Glutamatergic neuron (in vitro differentiated cells): ENCODE data around the gene SLC17A2. TPM values are rescaled to one million over a fixed set of nuclear protein-coding genes. Genes with fewer than 3 reads are reported as not detected.

Experiments
- DNase-seq: peaks from one replicate; pipeline ENCODE4 v3.0.0; 2022
- H3K27ac Mint-ChIP-seq: one replicate; pipeline ENCODE4 v1.8.0; 2020; ENCODE audit warnings: mild to moderate bottlenecking, mixed read lengths, inconsistent platforms; ENCODE audit not compliant: unreplicated experiment
- H3K27me3 Mint-ChIP-seq: one replicate; pipeline ENCODE4 v1.8.0; 2020; ENCODE audit warnings: mild to moderate bottlenecking, moderate library complexity, mixed read lengths, inconsistent platforms; ENCODE audit not compliant: unreplicated experiment
- H3K36me3 Mint-ChIP-seq: one replicate; pipeline ENCODE4 v1.8.0; 2020; ENCODE audit warnings: mild to moderate bottlenecking, mixed read lengths, inconsistent platforms; ENCODE audit not compliant: unreplicated experiment
- H3K4me1 Mint-ChIP-seq: one replicate; pipeline ENCODE4 v1.8.0; 2020; ENCODE audit warnings: mild to moderate bottlenecking, low read depth, mixed read lengths, inconsistent platforms; ENCODE audit not compliant: unreplicated experiment
- H3K4me3 Mint-ChIP-seq: one replicate; pipeline ENCODE4 v1.8.0; 2020; ENCODE audit warnings: mild to moderate bottlenecking, mixed read lengths, inconsistent platforms; ENCODE audit not compliant: unreplicated experiment
- H3K9me3 Mint-ChIP-seq: one replicate; pipeline ENCODE4 v1.8.0; 2020; ENCODE audit warnings: mild to moderate bottlenecking, moderate library complexity, mixed read lengths, inconsistent platforms; ENCODE audit not compliant: unreplicated experiment
- CTCF ChIP-seq: fragments of 200-600 bp; sonication (generic); IDR thresholded peaks from one replicate; pipeline ENCODE4 v1.5.0; 2021; ENCODE audit not compliant: partially characterized antibody, unreplicated experiment
- long read RNA-seq: library from polyadenylated mRNA; unstranded; transcript quantifications from one replicate; pipeline ENCODE4 v2.0.0, GENCODE V29; 2020; ENCODE audit not compliant: unreplicated experiment
- total RNA-seq: library from RNA; stranded (reverse); fragmentation: NEBNext Ultra II Directional; extraction: Animal tissue kit (Norgen Biotek cat#: 25700); gene quantifications from one replicate; pipeline ENCODE4 v1.2.1, GENCODE V29; 2021; ENCODE audit not compliant: unreplicated experiment

The SLC17A2 gene
- total RNA-seq, result not detected
- long read RNA-seq, result 0 reads

- DNase-seq, result no peak
- no peak for TF ChIP-seq CTCF
- no peaks in the 10 kb centered on the region for H3K36me3 Mint-ChIP-seq
- H3K27me3 Mint-ChIP-seq, result no peaks in the 10 kb centered on the region
- no peak within 1 kb of the TSS for H3K27ac Mint-ChIP-seq
- H3K9me3 Mint-ChIP-seq, result no peaks in the 10 kb centered on the region
- no peaks in the 10 kb centered on the region for H3K4me1 Mint-ChIP-seq
- no peak within 1 kb of the TSS for H3K4me3 Mint-ChIP-seq
These were observed at the start of gene SLC17A2 for GRCh38 chr6:25930532-25931410. Gene SLC17A2 (minus strand): TSS chr6:25930691. CDS start chr6:25925796, 4,895 bp downstream.

GRCh38 chr6:25975923-25976560 is 45.6 kb upstream of the SLC17A2 start:
- H3K27me3 Mint-ChIP-seq, result no peaks in the 10 kb centered on the region
- no peaks in the 10 kb centered on the region for H3K36me3 Mint-ChIP-seq
- no peak for TF ChIP-seq CTCF
- no peak overlapping the region for H3K4me3 Mint-ChIP-seq
- no peak overlapping the region for H3K27ac Mint-ChIP-seq
- DNase-seq, result no peak
- no peaks in the 10 kb centered on the region for H3K4me1 Mint-ChIP-seq
- H3K9me3 Mint-ChIP-seq, result no peaks in the 10 kb centered on the region

- TF ChIP-seq CTCF, result no peak
- no peaks in the 10 kb centered on the region for H3K36me3 Mint-ChIP-seq
- H3K27me3 Mint-ChIP-seq, result no peaks in the 10 kb centered on the region
- no peak overlapping the region for H3K4me3 Mint-ChIP-seq
- no peaks in the 10 kb centered on the region for H3K9me3 Mint-ChIP-seq
- no peak overlapping the region for H3K27ac Mint-ChIP-seq
- H3K4me1 Mint-ChIP-seq, result no peaks in the 10 kb centered on the region
- no peak for DNase-seq
These were observed 43.5 kb upstream of the SLC17A2 start for GRCh38 chr6:25973923-25974555.

- H3K27me3 Mint-ChIP-seq, result no peaks in the 10 kb centered on the region
- no peaks in the 10 kb centered on the region for H3K4me1 Mint-ChIP-seq
- no peak overlapping the region for H3K4me3 Mint-ChIP-seq
- TF ChIP-seq CTCF, result no peak
- no peaks in the 10 kb centered on the region for H3K9me3 Mint-ChIP-seq
- no peak for DNase-seq
- H3K27ac Mint-ChIP-seq, result no peak overlapping the region
- no peaks in the 10 kb centered on the region for H3K36me3 Mint-ChIP-seq
These were observed 42.4 kb upstream of the SLC17A2 start for GRCh38 chr6:25972902-25973301.

- TF ChIP-seq CTCF, result no peak
- Mint-ChIP-seq H3K4me3 (no peak overlapping the region), H3K27ac (no peak overlapping the region), H3K27me3 (no peaks in the 10 kb centered on the region), H3K9me3 (no peaks in the 10 kb centered on the region), H3K4me1 (no peaks in the 10 kb centered on the region), H3K36me3 (no peaks in the 10 kb centered on the region)
- no peak for DNase-seq
These were observed 41.6 kb upstream of the SLC17A2 start for GRCh38 chr6:25972128-25972527.
